Measurements from ENCODE around the gene PPM1H. TPM values are rescaled to one million over a fixed set of nuclear protein-coding genes. Genes with fewer than 3 reads are reported as not detected.
A peak's percentile ranks its signal among the peaks of the same experiment; 100 is the strongest.
"Not testable (repeated sequence)": the region's sequence is repeated elsewhere in the genome, so short reads cannot be mapped to it uniquely, and the experiment has no call there.

PPM1H gene
- total RNA-seq, 1 donor from 2014 or later = 8.5 TPM

DNA sequence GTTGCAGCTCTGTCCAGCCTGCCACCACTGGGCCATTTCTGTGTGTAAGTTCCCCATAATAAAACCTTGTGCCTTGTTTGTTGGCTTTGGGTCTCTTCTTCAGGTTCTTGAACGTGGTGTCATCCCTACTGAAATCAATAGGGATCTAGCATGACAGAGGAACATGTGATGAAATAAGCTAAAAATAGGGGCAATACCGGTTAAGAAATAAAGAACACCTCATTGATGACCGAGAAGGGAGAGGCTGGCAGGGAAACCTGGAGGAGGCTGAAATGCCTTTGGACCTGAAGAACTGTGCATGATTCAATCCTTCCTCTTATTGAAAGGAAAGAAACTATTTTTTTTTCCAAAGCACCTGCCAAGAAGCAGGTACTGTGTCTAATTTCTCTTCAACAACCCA, 172.3 kb downstream of the PPM1H start:
- ATAC-seq (no peak), DNase-seq (no peak)
- intact Hi-C loops (cut with micrococcal nuclease) = no loop called here

GRCh38 chr12:62761658-62762057, 173.3 kb downstream of the PPM1H start:
- peak; percentile 86 for ATAC-seq
- intact Hi-C loops (cut with micrococcal nuclease) = no loop called here
- no peak for DNase-seq

GRCh38 chr12:62760779-62761178, 174.2 kb downstream of the PPM1H start:
- peak; percentile 30 for ATAC-seq

DNA sequence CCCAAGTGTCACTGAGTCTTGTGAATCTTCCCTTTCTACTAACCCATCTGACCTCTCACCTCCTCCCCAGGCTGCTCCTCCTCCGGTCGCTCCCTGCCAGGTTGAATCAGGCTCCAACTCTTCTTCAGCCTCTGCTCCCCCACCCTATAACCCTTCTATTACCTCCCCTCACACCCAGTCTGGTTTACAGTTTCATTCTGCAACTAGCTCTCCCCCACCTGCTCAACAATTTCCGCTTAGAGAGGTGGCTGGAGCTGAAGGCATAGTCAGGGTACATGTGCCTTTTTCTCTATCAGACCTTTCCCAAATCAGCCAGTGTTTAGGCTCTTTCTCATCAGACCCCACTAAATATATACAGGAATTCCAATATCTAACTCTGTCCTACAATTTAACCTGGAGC, 174.6 kb downstream of the PPM1H start:
- intact Hi-C loops (cut with micrococcal nuclease); ATAC-seq; DNase-seq: not testable (repeated sequence)

More at GRCh38 chr12:62760779-62761178, 174.2 kb downstream of the PPM1H start:
- DNase-seq = no peak
- intact Hi-C loops (cut with micrococcal nuclease) = no loop called here

DNA sequence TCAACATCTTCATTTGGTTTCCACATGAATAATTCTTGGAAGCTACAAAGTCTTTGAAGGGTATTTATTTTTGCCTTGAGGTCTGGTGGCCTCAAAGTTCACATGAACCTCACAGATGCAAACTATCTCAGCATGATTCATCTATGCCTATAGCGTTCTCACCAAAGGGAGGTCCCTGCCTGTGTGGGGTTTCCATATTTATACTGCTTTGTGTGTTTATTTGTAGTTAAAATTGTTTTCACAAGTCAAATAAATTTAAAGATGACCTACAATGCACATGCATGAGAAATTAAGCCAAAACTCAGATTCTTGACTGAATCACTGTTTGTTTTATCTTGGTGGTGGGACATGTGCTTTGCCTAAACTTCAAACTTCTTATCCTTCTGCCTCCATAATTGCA, 176.7 kb downstream of the PPM1H start:
- DNase-seq (no peak), ATAC-seq (no peak)
- intact Hi-C loops (cut with micrococcal nuclease) = no loop called here

GRCh38 chr12:62757048-62757447, 177.9 kb downstream of the PPM1H start:
- no peak for ATAC-seq

GRCh38 chr12:62754706-62755105, 180.2 kb downstream of the PPM1H start:
- ATAC-seq = no peak
- no peak for DNase-seq
- intact Hi-C loops (cut with micrococcal nuclease) = no loop called here

More at GRCh38 chr12:62757048-62757447, 177.9 kb downstream of the PPM1H start:
- intact Hi-C loops (cut with micrococcal nuclease) = no loop called here
- no peak for DNase-seq

DNA sequence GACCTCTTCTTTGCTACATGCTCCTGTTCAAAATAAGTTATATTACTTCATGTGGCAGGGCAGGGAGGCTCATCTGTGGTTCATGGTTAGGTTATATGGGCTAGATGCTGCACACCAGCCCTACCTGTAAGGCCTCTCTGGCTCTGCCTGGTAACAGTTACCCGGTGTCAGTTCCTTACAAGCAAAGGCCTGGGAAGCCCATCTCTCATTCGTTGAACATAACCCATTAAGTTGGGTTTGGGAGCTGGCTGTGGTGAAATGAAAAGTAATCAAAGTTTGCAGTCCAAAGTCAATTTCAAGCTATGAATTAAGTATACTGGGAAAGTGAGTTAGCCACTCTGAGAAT, 183.2 kb downstream of the PPM1H start:
- DNase-seq (no peak), ATAC-seq (no peak)
- intact Hi-C loops (cut with micrococcal nuclease) = no loop called here

- no peak for DNase-seq
- intact Hi-C loops (cut with micrococcal nuclease) = no loop called here
- no peak for ATAC-seq
Measured at GRCh38 chr12:62750941-62751809, 183.8 kb downstream of the PPM1H start.

DNA sequence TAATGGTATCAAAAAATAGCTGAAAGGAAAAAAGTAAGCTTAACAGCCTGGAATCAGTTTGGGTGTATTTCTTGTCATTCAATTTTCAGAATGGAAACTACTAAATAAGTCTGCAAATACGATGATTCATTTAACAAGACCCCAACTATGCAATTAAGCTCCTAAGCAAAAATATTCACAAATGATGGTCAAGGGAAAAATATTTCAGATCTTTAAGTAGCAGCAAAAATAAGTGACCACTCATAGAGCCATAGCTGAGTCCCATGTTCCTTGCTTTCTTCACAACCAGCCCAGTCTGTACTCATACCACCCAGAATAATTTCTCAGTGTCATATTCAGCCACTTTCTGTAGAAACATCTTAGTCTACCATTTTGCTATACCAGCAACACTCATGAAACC, 185.4 kb downstream of the PPM1H start:
- ATAC-seq = no peak
- intact Hi-C loops (cut with micrococcal nuclease) = no loop called here
- no peak for DNase-seq

DNA sequence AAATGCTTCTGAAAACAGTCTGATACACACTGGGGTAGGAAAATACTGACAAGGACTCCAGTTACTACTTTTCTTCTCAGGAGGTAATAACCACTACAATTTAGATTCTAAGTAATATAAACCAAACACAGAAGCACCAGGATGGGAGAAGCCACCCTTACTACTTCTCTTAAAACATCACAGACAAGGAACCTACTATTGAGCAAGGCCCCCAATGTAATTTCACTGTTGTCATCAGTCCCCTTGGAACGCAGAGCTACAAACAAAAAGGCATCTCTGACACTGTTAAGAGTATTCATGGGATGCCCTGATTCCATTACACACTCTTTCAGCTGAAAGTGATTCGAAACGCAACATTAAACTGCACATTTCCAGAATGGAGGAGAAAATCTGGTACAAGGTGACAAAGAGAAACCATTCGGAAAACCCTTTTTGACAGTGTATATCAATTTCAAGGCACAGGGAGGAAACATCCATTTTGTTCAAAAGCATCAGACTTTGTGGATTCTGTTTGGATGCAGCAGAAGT, 185.9 kb downstream of the PPM1H start:
- ATAC-seq = no peak
- intact Hi-C loops (cut with micrococcal nuclease) = no loop called here
- DNase-seq = no peak

GRCh38 chr12:62744551-62744950, 190.4 kb downstream of the PPM1H start:
- ATAC-seq = peak; percentile 69
- peak; percentile 43 for DNase-seq
- intact Hi-C loops (cut with micrococcal nuclease) = no loop called here

DNA sequence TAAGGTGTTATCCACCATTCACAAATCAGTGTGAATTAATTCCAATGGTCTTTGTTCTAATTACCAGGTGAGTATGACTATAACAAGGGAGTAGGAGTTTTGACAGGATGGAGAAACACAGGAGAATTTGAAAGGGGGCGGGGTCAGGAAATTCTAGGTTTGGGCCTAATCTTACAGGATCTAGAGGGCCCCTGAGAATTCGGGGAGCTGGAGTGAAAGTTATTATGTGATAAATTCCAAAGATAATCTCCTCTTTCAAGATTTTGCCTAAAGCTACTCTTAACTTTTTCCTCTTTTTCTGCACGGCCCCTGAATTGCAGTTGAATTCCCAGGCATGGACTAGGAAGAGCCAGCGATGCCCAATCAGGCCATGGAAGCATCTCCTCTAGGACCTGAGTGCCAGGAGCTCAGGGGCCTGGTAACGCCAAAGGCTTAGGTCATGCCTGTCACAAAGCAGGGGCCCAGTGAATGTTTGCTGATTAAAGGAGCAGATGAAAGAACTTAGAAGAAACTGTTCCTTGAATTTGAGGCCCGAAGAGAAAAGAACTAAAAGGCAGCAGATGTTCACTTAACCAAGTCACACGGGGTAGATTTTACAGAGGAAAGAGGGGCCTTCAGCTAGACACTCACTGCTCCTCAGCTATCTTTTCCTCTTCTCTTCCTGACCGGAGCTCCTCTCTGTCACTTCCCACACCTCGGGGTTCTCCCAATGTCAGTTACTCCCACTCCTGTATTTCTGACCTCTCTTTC, 195.5 kb downstream of the PPM1H start:
- ATAC-seq (no peak), DNase-seq (no peak)
- intact Hi-C loops (cut with micrococcal nuclease) = no loop called here

DNA sequence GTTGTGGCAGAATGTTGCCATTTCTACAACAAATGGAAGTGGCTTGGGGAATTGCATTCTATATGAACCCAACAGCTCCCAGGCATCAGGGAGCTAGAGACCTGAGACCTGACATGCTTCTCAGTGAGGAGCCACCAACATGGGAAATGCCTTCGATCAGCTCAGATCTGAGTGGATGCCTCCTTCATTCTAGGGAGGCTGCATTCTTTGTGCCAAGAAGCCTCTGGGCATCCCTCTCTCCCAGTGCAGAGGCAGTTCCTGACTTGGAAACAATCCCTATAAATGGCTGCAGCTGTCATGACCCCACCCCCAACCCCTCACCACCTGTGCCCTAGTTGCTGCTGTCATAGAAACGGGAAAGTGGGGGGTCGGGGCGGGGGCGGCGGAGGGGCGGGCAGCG, 196.3 kb downstream of the PPM1H start:
- ATAC-seq (no peak), DNase-seq (no peak)
- intact Hi-C loops (cut with micrococcal nuclease) = no loop called here

DNA sequence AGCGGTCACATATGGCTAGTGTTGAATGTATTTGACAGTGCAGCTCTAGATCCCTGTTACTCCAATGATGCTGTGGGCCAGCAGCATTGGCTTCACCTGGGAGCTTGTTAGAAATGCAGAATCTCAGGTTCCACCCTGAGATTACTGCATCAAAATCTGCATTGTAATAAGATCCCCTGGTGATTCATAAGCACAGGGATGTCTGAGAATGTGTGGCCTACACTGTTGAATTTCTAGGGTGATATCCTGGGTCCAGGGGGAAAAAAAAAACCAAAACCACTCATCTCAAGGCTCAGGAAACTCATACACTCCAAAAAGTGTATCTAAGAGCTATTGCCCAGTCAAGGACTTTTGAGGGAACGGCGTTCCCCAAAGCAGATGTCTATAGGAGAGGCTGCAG, 196.8 kb downstream of the PPM1H start:
- no peak for DNase-seq
- ATAC-seq = no peak
- intact Hi-C loops (cut with micrococcal nuclease) = no loop called here

DNA sequence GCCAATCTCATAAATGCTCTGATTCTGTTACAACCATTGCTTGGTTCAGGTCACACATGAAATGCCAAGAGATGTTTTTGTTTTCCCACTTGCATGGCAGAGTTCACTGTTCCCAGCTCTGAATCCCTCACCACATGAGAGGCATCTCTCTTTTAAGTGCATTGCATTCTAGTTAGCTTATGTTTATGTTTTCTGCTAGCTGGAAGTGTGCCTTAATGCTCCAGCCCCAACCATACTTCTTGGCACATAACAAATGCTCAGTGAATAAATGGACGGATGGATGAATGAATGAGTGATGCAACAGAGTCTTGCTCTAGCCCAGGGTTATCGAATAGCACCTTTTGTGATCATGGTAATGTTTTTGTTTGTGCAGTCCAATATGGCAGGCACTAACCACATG, 197.3 kb downstream of the PPM1H start:
- DNase-seq = no peak
- ATAC-seq = no peak
- intact Hi-C loops (cut with micrococcal nuclease) = no loop called here

GRCh38 chr12:62737188-62737587, 197.8 kb downstream of the PPM1H start:
- DNase-seq (no peak), ATAC-seq (no peak)
- intact Hi-C loops (cut with micrococcal nuclease) = no loop called here

- intact Hi-C loops (cut with micrococcal nuclease) = no loop called here
- DNase-seq (no peak), ATAC-seq (no peak)
Measured at GRCh38 chr12:62736596-62736995, 198.4 kb downstream of the PPM1H start.

GRCh38 chr12:62732861-62733427, 202.0 kb downstream of the PPM1H start:
- intact Hi-C loops (cut with micrococcal nuclease) = no loop called here
- ATAC-seq (peak; percentile 37), DNase-seq (no peak)
